IPS-NIHi7 (cell line): ENCODE results near the gene FXYD5.

Source experiments
- DNase-seq: peaks from one replicate; pipeline ENCODE4 v3.0.0; 2012; ENCODE audit warnings: mixed read lengths; ENCODE audit errors: extremely low spot score

FXYD5 gene

DNA sequence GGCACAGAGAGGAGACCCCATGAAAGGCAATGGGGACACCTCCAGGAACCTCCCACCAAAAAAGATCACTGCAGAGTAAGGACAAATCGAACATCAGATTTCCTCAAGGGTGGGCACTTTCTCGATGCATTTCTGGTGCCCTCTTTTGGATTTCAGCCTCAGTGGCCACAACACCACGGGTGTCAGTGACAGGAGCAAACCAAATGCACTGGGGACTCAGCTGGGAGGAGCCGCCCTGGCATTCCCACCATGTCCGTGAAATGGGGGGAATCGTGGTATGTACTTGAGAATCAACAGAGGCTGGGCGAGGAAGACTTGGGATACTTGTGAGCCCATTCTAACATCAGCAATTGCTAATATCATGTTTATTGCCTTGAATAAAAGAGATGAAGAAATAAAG is 57.7 kb downstream of the FXYD5 start:
- DNase-seq: no peak

DNA sequence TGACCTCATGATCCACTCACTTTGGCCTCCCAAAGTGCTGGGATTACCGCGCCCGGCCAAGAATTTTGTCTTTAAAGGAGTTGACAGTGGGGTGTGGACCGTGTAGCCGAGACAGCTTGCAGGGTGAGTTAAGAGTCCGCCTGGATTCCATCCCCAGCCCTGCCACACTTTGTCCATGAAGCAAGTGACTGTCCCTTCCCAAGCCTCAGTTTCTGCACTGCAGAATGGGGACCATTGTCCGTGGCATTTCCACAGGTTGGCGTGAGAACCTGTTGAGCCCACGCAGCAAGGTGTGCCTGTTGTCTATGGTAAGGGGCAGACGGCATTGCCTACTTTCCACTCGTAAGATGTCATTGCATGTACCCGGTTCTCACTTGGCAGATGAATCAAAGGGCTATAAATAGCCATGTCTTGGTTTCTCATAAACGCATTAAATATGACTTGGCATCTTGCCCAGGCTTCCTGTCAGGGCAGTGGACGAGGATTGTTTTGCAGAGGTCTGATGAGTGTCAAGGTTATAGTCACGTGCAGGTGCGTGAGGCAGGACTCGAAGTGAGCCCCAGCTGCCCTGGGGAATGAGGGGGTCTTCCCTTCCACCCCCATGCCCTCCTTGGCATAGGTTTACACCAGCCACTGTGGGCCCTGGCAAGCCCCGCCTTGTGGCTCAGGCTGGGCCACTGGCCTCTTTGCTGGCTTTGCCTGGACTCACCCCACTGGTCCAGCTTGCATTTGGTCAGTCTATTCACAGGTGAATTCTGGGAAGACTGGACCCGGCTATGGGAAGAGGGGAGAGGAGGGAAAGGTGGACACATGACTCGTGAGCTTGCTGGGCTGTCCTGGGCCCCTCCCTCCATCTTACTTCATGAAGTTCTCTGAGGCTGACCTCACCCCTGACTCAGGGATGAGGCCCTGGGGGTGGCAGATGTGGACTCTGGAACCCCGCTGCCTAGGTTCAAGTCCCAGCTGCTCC is 59.4 kb downstream of the FXYD5 start:
- no peak for DNase-seq

DNA sequence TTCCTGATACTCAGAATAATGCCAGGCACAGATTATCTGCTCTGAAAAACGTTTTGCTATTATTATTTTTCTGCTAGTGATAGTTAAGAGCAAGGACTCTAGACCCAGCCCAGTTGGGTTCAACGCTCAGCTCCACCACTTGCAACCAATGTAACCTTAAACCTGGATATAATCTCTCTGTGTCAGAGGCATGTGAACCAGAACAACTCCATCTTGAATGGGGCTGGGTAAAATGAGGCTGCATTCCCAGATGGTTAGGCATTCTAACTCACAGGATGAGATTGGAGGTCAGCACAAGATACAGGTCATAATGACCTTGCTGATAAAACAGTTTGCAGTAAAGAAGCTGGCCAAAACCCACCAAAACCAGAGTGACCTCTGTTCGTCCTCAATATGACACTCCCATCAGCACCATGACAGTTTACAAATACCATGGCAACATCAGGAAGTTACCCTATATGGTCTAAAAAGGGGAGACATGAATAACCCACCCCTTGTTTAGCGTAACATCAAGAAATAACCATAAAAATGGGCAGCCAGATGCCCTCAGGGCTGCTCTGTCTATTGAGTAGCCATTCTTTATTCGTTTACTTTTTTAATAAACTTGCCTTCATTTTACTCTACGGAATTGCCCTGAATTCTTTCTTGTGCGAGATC is 60.4 kb downstream of the FXYD5 start:
- DNase-seq: no peak

DNA sequence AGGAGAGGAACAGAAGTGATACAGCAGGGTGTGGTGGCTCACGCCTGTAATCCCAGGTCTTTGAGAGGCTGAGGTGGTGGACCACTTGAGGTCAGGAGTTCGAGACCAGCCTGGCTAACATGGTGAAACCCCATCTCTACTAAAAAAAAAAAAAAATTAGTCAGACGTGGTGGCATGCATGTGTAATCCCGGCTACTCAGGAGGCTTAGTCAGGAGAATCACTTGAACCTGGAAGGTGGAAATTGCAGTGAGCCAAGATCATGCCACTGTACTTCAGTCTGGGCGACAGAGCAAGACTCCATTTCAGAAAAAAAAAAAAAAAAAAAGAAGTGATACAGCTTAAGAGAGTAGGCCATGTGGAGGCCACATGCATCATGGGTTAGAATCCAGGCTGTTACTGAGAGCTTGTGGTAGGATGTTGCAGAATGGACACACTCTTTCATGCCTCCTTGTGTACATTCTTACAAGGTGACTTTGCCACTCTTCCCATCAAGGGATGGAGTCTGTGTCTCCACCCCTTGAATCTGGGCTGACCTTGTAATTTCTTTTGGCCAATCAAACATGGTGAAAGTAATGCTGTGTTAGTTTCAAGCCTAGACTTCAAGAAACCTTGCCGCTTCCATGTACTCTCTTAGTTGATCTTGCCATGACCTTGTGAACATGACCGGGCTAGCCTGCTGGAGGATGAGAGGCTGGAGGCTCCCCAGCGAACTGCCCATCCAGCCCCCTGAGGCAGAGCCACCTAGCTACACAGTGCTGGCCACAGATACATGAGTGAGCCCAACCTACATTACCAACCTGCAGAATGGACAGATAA is 61.7 kb downstream of the FXYD5 start:
- DNase-seq: no peak

DNA sequence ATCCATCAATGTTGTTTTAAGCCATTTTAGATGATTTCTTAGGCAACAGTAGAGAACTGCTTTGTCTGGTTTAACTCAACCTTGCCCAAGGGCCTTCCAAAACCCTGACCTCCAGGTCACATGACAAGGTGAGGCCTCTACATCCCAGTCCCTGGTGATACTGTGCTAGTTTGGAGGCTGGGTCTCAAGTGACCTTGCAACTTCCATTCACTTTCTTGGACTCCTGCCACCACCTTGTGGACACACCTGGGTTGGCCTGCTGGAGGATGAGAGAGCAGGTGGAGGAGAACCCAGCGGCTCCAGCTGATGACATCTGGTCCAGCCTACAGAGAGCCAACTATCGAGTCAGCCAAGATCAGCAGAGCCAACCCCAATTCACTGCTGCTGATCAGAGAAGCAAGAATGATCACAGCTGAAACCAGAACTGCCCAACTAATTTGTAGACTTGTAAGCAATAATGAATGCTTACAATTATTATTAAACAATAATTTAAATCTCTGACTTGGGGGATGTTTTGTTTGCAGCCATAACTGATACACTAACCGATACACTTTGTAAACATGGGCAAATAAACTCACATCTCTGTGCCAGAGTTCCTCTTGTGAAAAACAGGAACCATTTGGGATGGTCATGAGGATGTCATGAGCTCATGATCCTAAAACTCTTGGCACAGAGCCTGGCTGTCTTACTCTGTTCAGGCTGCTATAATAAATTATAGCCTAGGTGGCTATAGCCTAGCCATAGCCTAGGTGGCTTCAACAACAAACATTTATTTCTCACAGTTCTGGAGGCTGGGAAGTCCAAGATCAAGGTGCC is 62.5 kb downstream of the FXYD5 start:
- DNase-seq: peak; percentile 46

DNA sequence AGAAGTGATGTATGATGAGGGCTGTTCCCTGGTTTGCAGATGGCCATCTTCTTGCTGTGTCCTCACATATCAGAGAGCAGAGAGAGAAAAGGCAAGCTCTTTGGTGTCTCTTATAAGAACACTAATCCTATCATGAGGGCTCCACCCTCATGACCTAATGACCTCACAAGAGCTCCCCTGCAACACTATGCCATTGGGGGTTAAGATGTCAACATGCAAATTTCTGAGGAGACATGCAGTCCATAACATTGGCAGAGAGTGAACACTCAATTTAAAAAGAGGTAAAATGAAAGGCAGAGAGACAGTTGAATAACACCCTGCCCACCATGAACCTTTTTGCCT is 63.1 kb downstream of the FXYD5 start:
- no peak for DNase-seq

DNA sequence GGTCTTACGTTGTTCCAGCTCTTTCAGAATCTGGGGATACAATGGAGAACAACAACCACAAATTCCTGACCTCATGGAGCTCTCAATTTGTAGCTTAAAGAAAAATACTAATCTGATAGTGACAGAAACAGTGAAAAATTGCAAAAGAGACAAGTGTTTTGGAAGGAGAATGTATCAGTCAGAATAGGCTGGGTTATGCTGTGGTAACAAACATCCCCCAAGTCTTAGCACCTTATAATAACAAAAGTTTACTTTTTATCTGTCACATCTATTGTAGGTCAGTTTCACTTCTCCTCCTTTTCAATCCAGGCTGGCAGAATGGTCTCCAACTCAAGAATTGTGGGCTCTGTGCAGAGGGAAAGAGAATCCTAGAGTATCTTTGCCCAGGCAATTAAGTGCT is 64.5 kb downstream of the FXYD5 start:
- DNase-seq: no peak
